Endothelial cell of umbilical vein (primary cell): ENCODE results near the gene FAM216A. TPM values are rescaled to one million over a fixed set of nuclear protein-coding genes. Genes with fewer than 3 reads are reported as not detected.
"Not testable (repeated sequence)": the region's sequence is repeated elsewhere in the genome, so short reads cannot be mapped to it uniquely, and the experiment has no call there.

Experiments used
- BruUV-seq: library from RNA; stranded (reverse); fragments of 400-500 nt; replicated peaks from 2 replicates; lab custom pipeline; 2021; lab: Mats Ljungman, UMichigan
- CTCF ChIA-PET: fragments of 300-600, 350-600 bp; sonication (Branson Sonifier 250); formaldehyde crosslinking; loops from one replicate; lab custom pipeline; 2021; ENCODE audit warnings: antibody characterized with exemption, inconsistent platforms; lab: Charles Lee
- POLR2A ChIA-PET: fragments of 300-600, 350-600 bp; sonication (Branson Sonifier 250); formaldehyde crosslinking; loops from one replicate; lab custom pipeline; 2021; ENCODE audit warnings: antibody characterized with exemption, inconsistent platforms; lab: Charles Lee
- DNase-seq: peaks from one replicate; pipeline ENCODE4 v3.0.0-alpha.2; 2011; ENCODE audit warnings: low read depth, low spot score
- FAIRE-seq: peaks from 2 replicates; lab custom pipeline; 2011; peaks lifted over from hg19 to GRCh38; lab: Jason Lieb, UNC
- H2AFZ ChIP-seq: 2 replicates; pipeline ENCODE4 v1.6.0; 2012; ENCODE audit warnings: low read depth, low read length, control low read depth, inconsistent platforms
- H3K27ac ChIP-seq: 2 replicates; pipeline ENCODE4 v1.5.1; 2011; ENCODE audit warnings: low read depth, mild to moderate bottlenecking, control low read depth, low read length, moderate library complexity; ENCODE audit not compliant: insufficient read depth
- H3K27me3 ChIP-seq, 2 experiments: 2 replicates each; pipeline versions ENCODE4 v1.6.0 to v1.6.1; 2011; ENCODE audit warnings: low read length in 2 of 2, mixed read lengths in 1 of 2; ENCODE audit not compliant: control insufficient read depth in 2 of 2, insufficient read depth in 2 of 2
- H3K36me3 ChIP-seq, 2 experiments: 2 replicates in 1 of 2; 3 replicates in 1 of 2; pipeline ENCODE4 v1.5.1; 2011; ENCODE audit warnings: low read length in 2 of 2, mild to moderate bottlenecking in 1 of 2, moderate library complexity in 1 of 2; ENCODE audit not compliant: control insufficient read depth in 2 of 2, insufficient read depth in 2 of 2; ENCODE audit errors: extremely low read depth in 1 of 2
- H3K4me1 ChIP-seq: 3 replicates; pipeline ENCODE4 v1.5.1; 2011; ENCODE audit warnings: mild to moderate bottlenecking, low read length; ENCODE audit not compliant: control insufficient read depth, insufficient read depth; ENCODE audit errors: extremely low read depth
- H3K4me2 ChIP-seq: 2 replicates; pipeline ENCODE4 v1.6.1; 2011; ENCODE audit warnings: low read length, control low read depth, mixed read lengths; ENCODE audit not compliant: insufficient read depth
- H3K4me3 ChIP-seq, 3 experiments: fragments of 200-600 bp in 1 of 3; sonication (generic), shearing (Covaris generic) in 1 of 3; replicated peaks in 1 of 3; 2 replicates each; pipeline ENCODE4 v1.5.1; 2011 to 2016; ENCODE audit warnings: control low read depth in 3 of 3, low read length in 3 of 3, mild to moderate bottlenecking in 2 of 3, inconsistent platforms in 1 of 3, low read depth in 1 of 3, moderate library complexity in 1 of 3; ENCODE audit not compliant: insufficient read depth in 1 of 3
- H3K79me2 ChIP-seq: 2 replicates; pipeline ENCODE4 v1.6.0; 2012; ENCODE audit warnings: low read length, inconsistent platforms; ENCODE audit not compliant: control insufficient read depth, insufficient read depth
- H3K9ac ChIP-seq: replicated peaks from 2 replicates; pipeline ENCODE3; 2011; ENCODE audit warnings: low read length, control low read depth; ENCODE audit not compliant: insufficient read depth; ENCODE audit errors: extremely low read depth
- H3K9me1 ChIP-seq: replicated peaks from 3 replicates; pipeline ENCODE4 v1.6.0; 2011; ENCODE audit warnings: mild to moderate bottlenecking, low read length; ENCODE audit not compliant: control insufficient read depth, insufficient read depth; ENCODE audit errors: extremely low read depth
- H3K9me3 ChIP-seq: replicated peaks from 2 replicates; pipeline ENCODE4 v1.5.1; 2012; ENCODE audit warnings: low read length, inconsistent platforms; ENCODE audit not compliant: control insufficient read depth, insufficient read depth
- H4K20me1 ChIP-seq: replicated peaks from 2 replicates; pipeline ENCODE3; 2011; ENCODE audit warnings: mild to moderate bottlenecking, low read length; ENCODE audit not compliant: control insufficient read depth, insufficient read depth; ENCODE audit errors: extremely low read depth
- EZH2 ChIP-seq: IDR thresholded peaks from 2 replicates; pipeline ENCODE4 v1.6.1; 2012; ENCODE audit warnings: borderline replicate concordance, low read depth, mild to moderate bottlenecking, moderate library complexity, low read length, inconsistent platforms; ENCODE audit not compliant: severe bottlenecking
- FOS ChIP-seq: IDR thresholded peaks from 2 replicates; pipeline ENCODE4 v1.6.1; 2011; ENCODE audit warnings: mild to moderate bottlenecking, low read length, moderate library complexity, borderline replicate concordance; ENCODE audit not compliant: insufficient read depth
- GATA2 ChIP-seq: IDR thresholded peaks from 2 replicates; pipeline ENCODE4 v1.7.0; 2011; ENCODE audit warnings: low read depth, mild to moderate bottlenecking, moderate library complexity, mixed read lengths, low read length; ENCODE audit not compliant: insufficient read length, insufficient read depth
- JUN ChIP-seq: IDR thresholded peaks from 2 replicates; pipeline ENCODE4 v1.6.1; 2011; ENCODE audit warnings: borderline replicate concordance, low read depth; ENCODE audit not compliant: insufficient read length, insufficient read depth
- MAX ChIP-seq: IDR thresholded peaks from 2 replicates; pipeline ENCODE4 v1.6.1; 2011; ENCODE audit not compliant: insufficient read depth, insufficient read length
- MYC ChIP-seq: IDR thresholded peaks from one replicate; pipeline ENCODE4 v1.6.1; 2011; ENCODE audit warnings: mild to moderate bottlenecking, low read depth, low read length
- POLR2A ChIP-seq: IDR thresholded peaks from 2 replicates; pipeline ENCODE4 v1.6.1; 2012; ENCODE audit warnings: low read depth, mild to moderate bottlenecking, control low read depth, low read length
- POLR2AphosphoS5 ChIP-seq: IDR thresholded peaks from 2 replicates; pipeline ENCODE4 v1.6.1; 2012; ENCODE audit warnings: low read depth, mild to moderate bottlenecking, control low read depth, low read length, moderate library complexity; ENCODE audit not compliant: insufficient read depth
- dilution Hi-C: fragments of 300-500 bp; cut with MboI; formaldehyde crosslinking; loops from one replicate; pipeline ENCODE4 v1.15.0; 2019; ENCODE audit warnings: low sequenced_read_pairs; ENCODE audit not compliant: extremely low pct_ligation_motif_present
- intact Hi-C: fragments of 100-400 bp; cut with micrococcal nuclease; formaldehyde crosslinking; loops from one replicate; pipeline ENCODE4 v1.10.0; 2022
- polyA plus RNA-seq, 4 experiments: library from polyadenylated mRNA; depleted of rRNA in 3 of 4; stranded (reverse) in 3 of 4; unstranded in 1 of 4; fragments of >200 nt; gene quantifications; 2 replicates each; pipeline versions ENCODE4 v1.2.1 to v1.2.3, GENCODE V29; 2011 to 2012; ENCODE audit warnings: missing spikeins in 1 of 4
- total RNA-seq: library from RNA; stranded (reverse); gene quantifications from 2 replicates; pipeline ENCODE4 v1.2.3, GENCODE V29; 2021
- TF ChIP-seq, protein P1 (sequence below), 2 donors: IDR thresholded peaks; 1 replicate in 1 of 2; 2 replicates in 1 of 2; pipeline ENCODE4 v1.5.1; 2011; ENCODE audit warnings: low read length in 2 of 2, mild to moderate bottlenecking in 2 of 2, moderate library complexity in 2 of 2, control low read depth in 1 of 2, inconsistent platforms in 1 of 2, low read depth in 1 of 2; ENCODE audit not compliant: insufficient read depth in 1 of 2; ENCODE audit errors: extremely low read depth in 1 of 2

Gene FAM216A
- total and polyA plus RNA-seq, 2 donors (not counting 3 experiments of a cell fraction or from before 2014, with no cell fraction given) = 11.6 to 11.7 TPM

DNA sequence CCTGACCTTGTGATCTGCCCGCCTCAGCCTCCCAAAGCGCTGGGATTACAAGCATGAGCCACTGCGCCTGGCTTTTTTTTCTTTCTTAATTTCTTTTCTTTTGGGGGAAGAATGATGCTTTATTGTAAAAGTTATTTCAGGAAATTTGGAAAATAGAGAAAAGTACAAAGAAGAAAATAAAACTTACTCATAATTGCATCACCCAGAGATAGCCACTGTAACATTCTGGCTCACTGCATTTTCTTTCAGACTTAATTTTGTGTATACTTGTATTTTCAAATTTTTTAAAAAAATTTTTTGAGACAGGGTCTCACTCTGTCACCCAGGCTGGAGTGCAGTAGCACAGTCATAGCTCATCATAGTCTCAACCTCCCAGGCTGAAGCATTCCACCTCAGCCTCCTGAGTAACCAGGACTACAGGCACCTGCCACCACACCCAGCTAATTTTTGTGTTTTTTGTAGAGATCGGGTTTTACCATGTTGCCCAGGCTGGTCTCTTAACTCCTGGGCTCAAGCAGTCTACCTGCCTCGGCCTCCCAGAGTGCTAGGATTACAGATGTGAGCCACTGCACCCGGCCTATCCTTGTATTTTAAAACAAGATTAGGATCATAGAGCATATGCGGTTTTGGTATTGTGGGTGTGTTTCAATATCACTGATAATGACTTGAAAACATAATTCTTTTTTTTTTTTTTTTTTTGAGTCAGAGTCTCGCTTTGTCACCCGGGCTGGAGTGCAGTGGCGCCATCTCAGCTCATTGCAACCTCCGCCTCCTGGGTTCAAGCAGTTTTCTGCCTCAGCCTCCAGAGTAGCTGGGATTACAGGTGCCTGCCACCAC lies 52.4 kb downstream of the FAM216A start:
- DNase-seq, H3K4me1 ChIP-seq, H3K4me3 ChIP-seq, FAIRE-seq, H3K9me1 ChIP-seq, H3K9me3 ChIP-seq, intact Hi-C loops, BruUV-seq, H3K27me3 ChIP-seq, H3K4me2 ChIP-seq, POLR2A ChIA-PET, H2AFZ ChIP-seq, H3K9ac ChIP-seq, dilution Hi-C loops, H3K79me2 ChIP-seq, H4K20me1 ChIP-seq, H3K36me3 ChIP-seq, H3K27ac ChIP-seq: not testable (repeated sequence)
- CTCF ChIA-PET = interaction anchor here (0.7 to 1.5 kb wide), 3 partner anchors 60 to 80 kb away, joined by 3 to 4 read pairs (median 4); no protein-coding TSS in a partner anchor

- BruUV-seq = no TSS peak
These were observed 59.7 kb downstream of the FAM216A start for GRCh38 chr12:110528277-110528839.

More at GRCh38 chr12:110528277-110528839, 59.7 kb downstream of the FAM216A start:
- no peak overlapping the region for H2AFZ ChIP-seq
- no peaks in the 10 kb centered on the region for H3K36me3 ChIP-seq
- H3K27ac ChIP-seq = no peak overlapping the region
- no peaks in the 10 kb centered on the region for H4K20me1 ChIP-seq
- TF ChIP-seq FOS = no peak
- no peak for TF ChIP-seq MYC
- no peak for TF ChIP-seq POLR2A
- TF ChIP-seq, protein P1, sequence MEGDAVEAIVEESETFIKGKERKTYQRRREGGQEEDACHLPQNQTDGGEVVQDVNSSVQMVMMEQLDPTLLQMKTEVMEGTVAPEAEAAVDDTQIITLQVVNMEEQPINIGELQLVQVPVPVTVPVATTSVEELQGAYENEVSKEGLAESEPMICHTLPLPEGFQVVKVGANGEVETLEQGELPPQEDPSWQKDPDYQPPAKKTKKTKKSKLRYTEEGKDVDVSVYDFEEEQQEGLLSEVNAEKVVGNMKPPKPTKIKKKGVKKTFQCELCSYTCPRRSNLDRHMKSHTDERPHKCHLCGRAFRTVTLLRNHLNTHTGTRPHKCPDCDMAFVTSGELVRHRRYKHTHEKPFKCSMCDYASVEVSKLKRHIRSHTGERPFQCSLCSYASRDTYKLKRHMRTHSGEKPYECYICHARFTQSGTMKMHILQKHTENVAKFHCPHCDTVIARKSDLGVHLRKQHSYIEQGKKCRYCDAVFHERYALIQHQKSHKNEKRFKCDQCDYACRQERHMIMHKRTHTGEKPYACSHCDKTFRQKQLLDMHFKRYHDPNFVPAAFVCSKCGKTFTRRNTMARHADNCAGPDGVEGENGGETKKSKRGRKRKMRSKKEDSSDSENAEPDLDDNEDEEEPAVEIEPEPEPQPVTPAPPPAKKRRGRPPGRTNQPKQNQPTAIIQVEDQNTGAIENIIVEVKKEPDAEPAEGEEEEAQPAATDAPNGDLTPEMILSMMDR (IDR thresholded peaks at IDR 0.05; ENCODE audit: extremely low read depth in 1 of 2, insufficient read depth in 1 of 2, low read depth in 1 of 2, low read length in 2 of 2) = no peak
- no peak for TF ChIP-seq JUN
- TF ChIP-seq EZH2 = no peak
- TF ChIP-seq POLR2AphosphoS5 = no peak
- TF ChIP-seq GATA2 = no peak
- no peak for TF ChIP-seq MAX
- no peaks in the 10 kb centered on the region for H3K9me1 ChIP-seq
- H3K4me1 ChIP-seq = no peaks in the 10 kb centered on the region
- ChIA-PET CTCF (interaction anchor here (1.0 to 3.3 kb wide), 4 partner anchors 11 to 73 kb away, joined by 3 to 11 read pairs (median 6); no protein-coding TSS in a partner anchor), POLR2A (no interaction called here)
- dilution Hi-C loops = no loop called here
- H3K4me2 ChIP-seq = no peak overlapping the region
- no peak overlapping the region for H3K4me3 ChIP-seq
- H3K9me3 ChIP-seq = no peaks in the 10 kb centered on the region
- intact Hi-C loops = no loop called here
- H3K27me3 ChIP-seq = no peaks in the 10 kb centered on the region
- FAIRE-seq = no peak
- DNase-seq = no peak
- no peak overlapping the region for H3K9ac ChIP-seq
- H3K79me2 ChIP-seq = no peaks in the 10 kb centered on the region
